ENCODE results near the gene AVEN. TPM values are rescaled to one million over a fixed set of nuclear protein-coding genes. Genes with fewer than 3 reads are reported as not detected.

Gene AVEN
- total and polyA plus RNA-seq, 9 of the 15 experiments (the other 6 are each of a cell fraction or from before 2014, with no cell fraction given), result 1.5 to 6.4 (median 4.7) TPM

- no peak for TF ChIP-seq ZZZ3 (IDR thresholded peaks at IDR 0.05)
- no peak for TF ChIP-seq NFATC3 (IDR thresholded peaks at IDR 0.05)
- TF ChIP-seq ZBTB8A (IDR thresholded peaks at IDR 0.05; ENCODE audit: partially characterized antibody), result no peak
- no peak for TF ChIP-seq DMBX1 (CRISPR knock-in tag; IDR thresholded peaks at IDR 0.05; ENCODE audit: borderline replicate concordance)
These were observed 104.1 kb downstream of the AVEN start (continued) for GRCh38 chr15:33934921-33935320.

- ChIA-PET CTCF (ENCODE audit: low intra/inter-chr PET ratio) (no interaction called here), POLR2A (no interaction called here)
- Histone ChIP-seq H3K27ac (ENCODE audit: extremely low read depth, low read depth, low read length) (no peak overlapping the region), H3K4me1 (replicated peaks in 1 of 2; ENCODE audit: control insufficient read depth in 2 of 2, insufficient read depth in 2 of 2, low read length in 2 of 2) (no peaks in the 10 kb centered on the region), H4K20me1 (replicated peaks; ENCODE audit: control insufficient read depth, insufficient read depth, low read length) (no peaks in the 10 kb centered on the region), H3K4me2 (ENCODE audit: insufficient read depth, low read length) (no peak overlapping the region), H3K4me3 (no peak overlapping the region), H3K9ac (ENCODE audit: insufficient read depth in 1 of 2, low read depth in 2 of 2, low read length in 2 of 2) (no peak overlapping the region), H2AFZ (ENCODE audit: low read depth, low read length) (no peak overlapping the region), H3K36me3 (ENCODE audit: control insufficient read depth, insufficient read depth, low read length) (no peaks in the 10 kb centered on the region), H3K27me3 (ENCODE audit: control insufficient read depth in 2 of 2, insufficient read depth in 2 of 2, low read length in 2 of 2) (no peaks in the 10 kb centered on the region; a peak in 2 of 5 replicates), H3K9me1 (ENCODE audit: control insufficient read depth, insufficient read depth, low read length) (no peaks in the 10 kb centered on the region), H3K79me2 (ENCODE audit: control insufficient read depth, insufficient read depth, low read length) (no peaks in the 10 kb centered on the region), H3K9me3 (replicated peaks; ENCODE audit: control insufficient read depth, insufficient read depth, low read depth, low read length) (no peaks in the 10 kb centered on the region)
- intact Hi-C loops (cut with micrococcal nuclease) (no loop called here), in situ Hi-C loops (cut with MboI) (no loop called here)
- WGBS (ENCODE audit: insufficient coverage, low coverage, missing lambda C conversion rate), result 2% methylated on average over 3 of the region's 3 CpGs
- TF ChIP-seq PTBP1 (IDR thresholded peaks at IDR 0.05; ENCODE audit: low read depth, low read length) (no peak), REST (IDR thresholded peaks at IDR 0.05; ENCODE audit: borderline replicate concordance) (no peak), REST (CRISPR knock-in tag; IDR thresholded peaks at IDR 0.05; ENCODE audit: low read depth) (no peak), ZNF175 (CRISPR knock-in tag; IDR thresholded peaks at IDR 0.05; ENCODE audit: low read depth) (no peak), CREM (IDR thresholded peaks at IDR 0.05; ENCODE audit: low read depth) (no peak), TCFL5 (CRISPR knock-in tag; conservative IDR thresholded peaks at IDR 0.05) (no peak), TCF3 (CRISPR knock-in tag; IDR thresholded peaks at IDR 0.05) (no peak), MBD2 (IDR thresholded peaks at IDR 0.05; ENCODE audit: borderline replicate concordance, low read depth) (no peak)
- no TSS peak for BruUV-seq (replicated peaks)
- DNase-seq (ENCODE audit: extremely low read depth in 1 of 4, low spot score in 3 of 4), result no peak
- ATAC-seq, result no peak
- no peak for FAIRE-seq
These were observed 104.6 kb downstream of the AVEN start for GRCh38 chr15:33934396-33934795.
